Measurements from ENCODE around the gene SOCS3.

DNA sequence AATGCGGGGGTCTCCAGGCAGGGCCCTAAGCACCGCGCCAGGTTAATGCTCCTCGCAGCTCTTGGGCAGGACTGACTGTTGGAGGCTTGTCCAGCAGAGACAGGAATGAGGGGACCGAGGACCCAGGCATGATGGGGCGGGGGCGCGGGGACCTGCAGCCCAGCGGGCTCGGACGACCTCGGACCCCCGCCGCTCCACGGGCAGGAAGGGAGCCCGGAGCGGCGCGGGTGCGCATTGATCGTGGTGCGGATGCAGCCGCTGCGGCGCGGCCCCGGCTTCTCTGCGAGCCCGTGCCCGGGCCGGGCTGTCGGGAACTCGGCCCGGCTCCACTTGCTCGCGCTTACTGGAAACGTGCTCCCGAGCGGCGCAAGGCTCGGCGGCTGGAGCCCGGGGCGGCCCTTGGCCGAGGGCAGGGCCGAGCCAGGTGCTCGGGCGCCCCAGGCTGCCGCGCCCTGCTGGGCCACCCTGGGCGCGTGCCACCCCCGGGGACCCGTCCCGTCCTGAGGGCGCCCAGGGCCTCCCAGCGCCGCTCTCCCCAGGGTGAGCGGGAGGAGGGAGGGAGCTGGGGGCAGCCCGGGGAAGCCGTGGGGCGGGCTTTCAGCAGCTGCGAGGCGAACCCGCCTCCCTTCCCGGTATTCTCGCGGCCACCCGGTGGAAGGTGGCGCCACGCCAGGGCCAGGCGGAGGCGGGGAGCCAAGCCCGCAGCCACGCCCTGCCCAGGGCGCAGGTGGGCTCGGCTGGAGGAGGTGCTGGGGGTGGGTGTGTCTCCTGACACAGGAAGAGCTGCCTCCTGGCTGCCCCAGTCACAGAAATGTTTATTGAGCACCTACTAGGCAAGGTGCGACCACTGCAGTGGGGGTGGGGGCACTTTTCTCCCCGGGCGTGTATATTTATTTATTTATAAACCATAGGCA, 45.9 kb downstream of the SOCS3 start:
- TF ChIP-seq, protein P1, sequence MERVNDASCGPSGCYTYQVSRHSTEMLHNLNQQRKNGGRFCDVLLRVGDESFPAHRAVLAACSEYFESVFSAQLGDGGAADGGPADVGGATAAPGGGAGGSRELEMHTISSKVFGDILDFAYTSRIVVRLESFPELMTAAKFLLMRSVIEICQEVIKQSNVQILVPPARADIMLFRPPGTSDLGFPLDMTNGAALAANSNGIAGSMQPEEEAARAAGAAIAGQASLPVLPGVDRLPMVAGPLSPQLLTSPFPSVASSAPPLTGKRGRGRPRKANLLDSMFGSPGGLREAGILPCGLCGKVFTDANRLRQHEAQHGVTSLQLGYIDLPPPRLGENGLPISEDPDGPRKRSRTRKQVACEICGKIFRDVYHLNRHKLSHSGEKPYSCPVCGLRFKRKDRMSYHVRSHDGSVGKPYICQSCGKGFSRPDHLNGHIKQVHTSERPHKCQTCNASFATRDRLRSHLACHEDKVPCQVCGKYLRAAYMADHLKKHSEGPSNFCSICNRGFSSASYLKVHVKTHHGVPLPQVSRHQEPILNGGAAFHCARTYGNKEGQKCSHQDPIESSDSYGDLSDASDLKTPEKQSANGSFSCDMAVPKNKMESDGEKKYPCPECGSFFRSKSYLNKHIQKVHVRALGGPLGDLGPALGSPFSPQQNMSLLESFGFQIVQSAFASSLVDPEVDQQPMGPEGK (tag by site-specific recombination; IDR thresholded peaks at IDR 0.05): peak; percentile 96
- TF ChIP-seq, protein P2, sequence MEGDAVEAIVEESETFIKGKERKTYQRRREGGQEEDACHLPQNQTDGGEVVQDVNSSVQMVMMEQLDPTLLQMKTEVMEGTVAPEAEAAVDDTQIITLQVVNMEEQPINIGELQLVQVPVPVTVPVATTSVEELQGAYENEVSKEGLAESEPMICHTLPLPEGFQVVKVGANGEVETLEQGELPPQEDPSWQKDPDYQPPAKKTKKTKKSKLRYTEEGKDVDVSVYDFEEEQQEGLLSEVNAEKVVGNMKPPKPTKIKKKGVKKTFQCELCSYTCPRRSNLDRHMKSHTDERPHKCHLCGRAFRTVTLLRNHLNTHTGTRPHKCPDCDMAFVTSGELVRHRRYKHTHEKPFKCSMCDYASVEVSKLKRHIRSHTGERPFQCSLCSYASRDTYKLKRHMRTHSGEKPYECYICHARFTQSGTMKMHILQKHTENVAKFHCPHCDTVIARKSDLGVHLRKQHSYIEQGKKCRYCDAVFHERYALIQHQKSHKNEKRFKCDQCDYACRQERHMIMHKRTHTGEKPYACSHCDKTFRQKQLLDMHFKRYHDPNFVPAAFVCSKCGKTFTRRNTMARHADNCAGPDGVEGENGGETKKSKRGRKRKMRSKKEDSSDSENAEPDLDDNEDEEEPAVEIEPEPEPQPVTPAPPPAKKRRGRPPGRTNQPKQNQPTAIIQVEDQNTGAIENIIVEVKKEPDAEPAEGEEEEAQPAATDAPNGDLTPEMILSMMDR (tag by site-specific recombination; IDR thresholded peaks at IDR 0.05): no peak
- TF ChIP-seq, protein P3, sequence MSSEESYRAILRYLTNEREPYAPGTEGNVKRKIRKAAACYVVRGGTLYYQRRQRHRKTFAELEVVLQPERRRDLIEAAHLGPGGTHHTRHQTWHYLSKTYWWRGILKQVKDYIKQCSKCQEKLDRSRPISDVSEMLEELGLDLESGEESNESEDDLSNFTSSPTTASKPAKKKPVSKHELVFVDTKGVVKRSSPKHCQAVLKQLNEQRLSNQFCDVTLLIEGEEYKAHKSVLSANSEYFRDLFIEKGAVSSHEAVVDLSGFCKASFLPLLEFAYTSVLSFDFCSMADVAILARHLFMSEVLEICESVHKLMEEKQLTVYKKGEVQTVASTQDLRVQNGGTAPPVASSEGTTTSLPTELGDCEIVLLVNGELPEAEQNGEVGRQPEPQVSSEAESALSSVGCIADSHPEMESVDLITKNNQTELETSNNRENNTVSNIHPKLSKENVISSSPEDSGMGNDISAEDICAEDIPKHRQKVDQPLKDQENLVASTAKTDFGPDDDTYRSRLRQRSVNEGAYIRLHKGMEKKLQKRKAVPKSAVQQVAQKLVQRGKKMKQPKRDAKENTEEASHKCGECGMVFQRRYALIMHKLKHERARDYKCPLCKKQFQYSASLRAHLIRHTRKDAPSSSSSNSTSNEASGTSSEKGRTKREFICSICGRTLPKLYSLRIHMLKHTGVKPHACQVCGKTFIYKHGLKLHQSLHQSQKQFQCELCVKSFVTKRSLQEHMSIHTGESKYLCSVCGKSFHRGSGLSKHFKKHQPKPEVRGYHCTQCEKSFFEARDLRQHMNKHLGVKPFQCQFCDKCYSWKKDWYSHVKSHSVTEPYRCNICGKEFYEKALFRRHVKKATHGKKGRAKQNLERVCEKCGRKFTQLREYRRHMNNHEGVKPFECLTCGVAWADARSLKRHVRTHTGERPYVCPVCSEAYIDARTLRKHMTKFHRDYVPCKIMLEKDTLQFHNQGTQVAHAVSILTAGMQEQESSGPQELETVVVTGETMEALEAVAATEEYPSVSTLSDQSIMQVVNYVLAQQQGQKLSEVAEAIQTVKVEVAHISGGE (tag by site-specific recombination; conservative IDR thresholded peaks at IDR 0.05; ENCODE audit: low read depth): no peak
- TF ChIP-seq, protein P4, sequence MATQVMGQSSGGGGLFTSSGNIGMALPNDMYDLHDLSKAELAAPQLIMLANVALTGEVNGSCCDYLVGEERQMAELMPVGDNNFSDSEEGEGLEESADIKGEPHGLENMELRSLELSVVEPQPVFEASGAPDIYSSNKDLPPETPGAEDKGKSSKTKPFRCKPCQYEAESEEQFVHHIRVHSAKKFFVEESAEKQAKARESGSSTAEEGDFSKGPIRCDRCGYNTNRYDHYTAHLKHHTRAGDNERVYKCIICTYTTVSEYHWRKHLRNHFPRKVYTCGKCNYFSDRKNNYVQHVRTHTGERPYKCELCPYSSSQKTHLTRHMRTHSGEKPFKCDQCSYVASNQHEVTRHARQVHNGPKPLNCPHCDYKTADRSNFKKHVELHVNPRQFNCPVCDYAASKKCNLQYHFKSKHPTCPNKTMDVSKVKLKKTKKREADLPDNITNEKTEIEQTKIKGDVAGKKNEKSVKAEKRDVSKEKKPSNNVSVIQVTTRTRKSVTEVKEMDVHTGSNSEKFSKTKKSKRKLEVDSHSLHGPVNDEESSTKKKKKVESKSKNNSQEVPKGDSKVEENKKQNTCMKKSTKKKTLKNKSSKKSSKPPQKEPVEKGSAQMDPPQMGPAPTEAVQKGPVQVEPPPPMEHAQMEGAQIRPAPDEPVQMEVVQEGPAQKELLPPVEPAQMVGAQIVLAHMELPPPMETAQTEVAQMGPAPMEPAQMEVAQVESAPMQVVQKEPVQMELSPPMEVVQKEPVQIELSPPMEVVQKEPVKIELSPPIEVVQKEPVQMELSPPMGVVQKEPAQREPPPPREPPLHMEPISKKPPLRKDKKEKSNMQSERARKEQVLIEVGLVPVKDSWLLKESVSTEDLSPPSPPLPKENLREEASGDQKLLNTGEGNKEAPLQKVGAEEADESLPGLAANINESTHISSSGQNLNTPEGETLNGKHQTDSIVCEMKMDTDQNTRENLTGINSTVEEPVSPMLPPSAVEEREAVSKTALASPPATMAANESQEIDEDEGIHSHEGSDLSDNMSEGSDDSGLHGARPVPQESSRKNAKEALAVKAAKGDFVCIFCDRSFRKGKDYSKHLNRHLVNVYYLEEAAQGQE (tag by site-specific recombination; IDR thresholded peaks at IDR 0.05): no peak
